Tibial artery (tissue), 4 donors: ENCODE results near the gene GAREM2.
A peak's percentile ranks its signal among the peaks of the same experiment; 100 is the strongest.

Experiments
- DNase-seq, 2 donors: peaks; one replicate each; pipeline ENCODE4 v3.0.0-alpha.2; 2019
- H3K27ac ChIP-seq, 2 donors: fragments of 200-600 bp; sonication (generic) in 1 of 2; 1 replicate in 1 of 2; 2 replicates in 1 of 2; pipeline ENCODE4 v1.5.1; 2018 to 2019; ENCODE audit warnings: mild to moderate bottlenecking in 1 of 2
- H3K27me3 ChIP-seq, 2 donors: fragments of 200-600 bp; sonication (generic) in 1 of 2; one replicate each; pipeline versions ENCODE4 v1.5.1 to v1.6.0; 2016 to 2019
- H3K36me3 ChIP-seq, 3 donors: fragments of 200-600 bp; sonication (generic) in 2 of 3; one replicate each; pipeline ENCODE4 v1.5.1; 2016 to 2019; ENCODE audit warnings: mild to moderate bottlenecking in 2 of 3
- H3K4me1 ChIP-seq, 4 donors: fragments of 200-600 bp; sonication (generic) in 2 of 4; 1 replicate in 3 of 4; 2 replicates in 1 of 4; pipeline ENCODE4 v1.5.1; 2016 to 2019
- H3K4me3 ChIP-seq, 2 donors: fragments of 200-600 bp; sonication (generic) in 1 of 2; 1 replicate in 1 of 2; 2 replicates in 1 of 2; pipeline ENCODE4 v1.5.1; 2018 to 2019; ENCODE audit warnings: mild to moderate bottlenecking in 2 of 2
- H3K9me3 ChIP-seq, 3 donors: fragments of 200-600 bp; sonication (generic) in 1 of 3; one replicate each; pipeline ENCODE4 v1.5.1; 2016 to 2019
- CTCF ChIP-seq, 2 experiments: fragments of 200-600 bp in 1 of 2; fragments of 450-650 bp in 1 of 2; IDR thresholded peaks; one replicate each; pipeline ENCODE4 v1.5.1; 2017 to 2019; ENCODE audit warnings: antibody characterized with exemption in 2 of 2, mild to moderate bottlenecking in 1 of 2, moderate library complexity in 1 of 2
- intact Hi-C: fragments of 100-400 bp; cut with DNase I; formaldehyde crosslinking; loops from one replicate; pipeline ENCODE4 v1.15.0; 2023; ENCODE audit warnings: low total_unique reads

The GAREM2 gene

GRCh38 chr2:26235089-26235488 is 62.2 kb downstream of the GAREM2 start:
- Histone ChIP-seq H3K9me3 (no peaks in the 10 kb centered on the region), H3K4me3 (no peak overlapping the region), H3K4me1 (no peaks in the 10 kb centered on the region), H3K36me3 (peaks cover 77 to 82% (median 80%) of the 10 kb centered on the region in 3 donors), H3K27ac (no peak overlapping the region), H3K27me3 (no peaks in the 10 kb centered on the region)
- peak; percentile 15 to 24 for TF ChIP-seq CTCF (IDR thresholded peaks at IDR 0.05)
- intact Hi-C loops, result no loop called here
- no peak for DNase-seq

- intact Hi-C loops, result no loop called here
- H3K9me3 ChIP-seq, result no peaks in the 10 kb centered on the region
- DNase-seq, result no peak
- TF ChIP-seq CTCF (IDR thresholded peaks at IDR 0.05), result no peak
- H3K4me3 ChIP-seq, result no peak overlapping the region
- H3K27me3 ChIP-seq, result no peaks in the 10 kb centered on the region
- no peak overlapping the region for H3K27ac ChIP-seq
- H3K36me3 ChIP-seq, result peaks cover 52 to 56% (median 55%) of the 10 kb centered on the region in 3 donors
- peaks cover 0 to 20% (median 5%) of the 10 kb centered on the region in 4 donors for H3K4me1 ChIP-seq
These were observed 65.0 kb downstream of the GAREM2 start for GRCh38 chr2:26237868-26238267.

- Histone ChIP-seq H3K27me3 (no peaks in the 10 kb centered on the region), H3K4me1 (peaks cover 0 to 26% (median 8%) of the 10 kb centered on the region in 4 donors), H3K9me3 (no peaks in the 10 kb centered on the region), H3K27ac (no peak overlapping the region), H3K36me3 (peaks cover 47 to 50% (median 49%) of the 10 kb centered on the region in 3 donors), H3K4me3 (no peak overlapping the region)
- DNase-seq, result no peak
- intact Hi-C loops, result no loop called here
- TF ChIP-seq CTCF (IDR thresholded peaks at IDR 0.05), result no peak
These were observed 65.5 kb downstream of the GAREM2 start for GRCh38 chr2:26238311-26238958.
